ENCODE measurements around the gene LRRC2.
"Not testable (repeated sequence)": the region's sequence is repeated elsewhere in the genome, so short reads cannot be mapped to it uniquely, and the experiment has no call there.

The LRRC2 gene, protein sequence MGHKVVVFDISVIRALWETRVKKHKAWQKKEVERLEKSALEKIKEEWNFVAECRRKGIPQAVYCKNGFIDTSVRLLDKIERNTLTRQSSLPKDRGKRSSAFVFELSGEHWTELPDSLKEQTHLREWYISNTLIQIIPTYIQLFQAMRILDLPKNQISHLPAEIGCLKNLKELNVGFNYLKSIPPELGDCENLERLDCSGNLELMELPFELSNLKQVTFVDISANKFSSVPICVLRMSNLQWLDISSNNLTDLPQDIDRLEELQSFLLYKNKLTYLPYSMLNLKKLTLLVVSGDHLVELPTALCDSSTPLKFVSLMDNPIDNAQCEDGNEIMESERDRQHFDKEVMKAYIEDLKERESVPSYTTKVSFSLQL

DNA sequence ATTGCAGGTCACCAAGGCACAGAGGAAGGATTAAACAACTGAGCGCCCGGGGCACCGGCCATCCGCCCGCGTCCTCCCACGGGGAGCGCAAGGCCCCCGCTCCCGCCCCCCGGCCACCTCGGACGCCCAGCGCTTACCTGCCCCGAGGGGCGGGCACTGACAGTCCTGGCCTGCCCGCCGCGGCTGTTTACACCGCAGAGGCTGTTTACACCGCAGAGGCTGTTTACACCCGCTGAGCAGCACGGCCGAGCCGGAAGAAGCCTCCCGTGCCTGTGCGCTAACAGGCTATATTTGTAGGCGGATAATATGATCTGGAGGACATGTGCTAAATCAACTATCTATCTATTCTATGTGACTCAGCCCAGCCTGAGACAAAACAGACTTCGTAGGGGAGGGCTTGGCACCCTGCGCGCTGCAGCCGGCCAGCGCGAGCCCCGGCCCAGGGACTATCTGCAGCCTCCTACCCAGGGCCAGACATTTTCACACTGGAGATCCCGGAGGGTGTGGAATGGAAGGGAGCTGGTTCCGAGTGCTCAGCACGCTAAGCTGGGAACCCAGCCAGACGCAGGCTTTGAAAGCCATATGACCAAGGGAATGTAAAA, at the start of gene LRRC2:
Gene LRRC2 (minus strand): TSS at position 263 of the 602 bp plus-strand sequence. CDS start 14,711 bp downstream, outside the sequence.
- no peak for DNase-seq

DNA sequence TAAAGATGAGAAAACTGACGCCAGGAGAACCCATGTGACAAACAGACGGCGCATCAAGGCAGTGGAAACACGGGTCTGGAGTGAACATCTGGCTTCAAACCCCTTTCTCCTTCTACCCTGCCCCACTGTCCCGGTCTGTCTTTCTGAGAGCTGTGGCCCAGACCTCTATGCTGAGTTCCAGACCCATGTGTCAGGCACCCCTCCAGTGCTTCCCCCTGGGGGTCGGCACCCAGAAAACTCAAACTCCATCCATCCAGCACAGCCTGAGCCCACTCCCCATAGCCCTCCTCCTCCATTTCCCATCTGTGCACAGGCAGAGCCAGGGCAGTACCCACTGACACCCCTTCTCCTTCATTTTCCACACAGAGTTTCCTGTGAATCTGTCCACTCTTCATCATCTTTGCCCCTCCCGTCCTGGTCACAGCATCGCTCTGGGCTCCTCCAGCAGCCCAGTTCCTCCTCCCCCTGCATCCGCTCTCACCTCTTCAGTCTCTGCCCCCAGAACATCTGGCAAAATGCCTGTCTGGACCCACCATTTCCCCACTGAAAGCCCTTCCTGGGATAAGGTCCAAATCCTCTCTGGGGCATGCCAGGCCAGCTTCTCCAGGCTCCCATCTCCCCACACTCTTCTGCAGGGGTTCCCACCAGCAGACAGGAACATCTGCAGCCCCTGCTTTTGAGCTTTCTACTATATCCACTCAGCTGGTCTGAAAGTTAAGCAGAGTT, 49.1 kb upstream of the LRRC2 start:
- no peak for DNase-seq

DNA sequence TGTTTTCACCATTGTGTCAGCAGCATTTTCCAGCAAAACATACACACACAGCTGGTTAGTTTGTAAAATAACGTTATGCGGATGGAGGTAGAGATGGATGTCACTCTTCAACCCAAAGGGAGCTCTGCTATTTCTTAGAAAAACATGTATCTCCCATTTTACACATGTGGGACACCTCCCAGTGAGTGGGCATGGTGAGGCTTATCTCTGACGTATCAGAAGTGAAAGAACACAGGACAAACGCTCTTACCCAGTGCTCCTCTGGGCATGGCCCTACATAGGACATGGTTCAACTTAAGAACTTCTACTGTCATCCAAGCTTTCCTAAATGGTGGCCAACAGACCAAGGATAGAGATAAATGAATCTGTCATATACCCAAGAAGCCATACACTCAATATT, 48.3 kb upstream of the LRRC2 start:
- no peak for DNase-seq

DNA sequence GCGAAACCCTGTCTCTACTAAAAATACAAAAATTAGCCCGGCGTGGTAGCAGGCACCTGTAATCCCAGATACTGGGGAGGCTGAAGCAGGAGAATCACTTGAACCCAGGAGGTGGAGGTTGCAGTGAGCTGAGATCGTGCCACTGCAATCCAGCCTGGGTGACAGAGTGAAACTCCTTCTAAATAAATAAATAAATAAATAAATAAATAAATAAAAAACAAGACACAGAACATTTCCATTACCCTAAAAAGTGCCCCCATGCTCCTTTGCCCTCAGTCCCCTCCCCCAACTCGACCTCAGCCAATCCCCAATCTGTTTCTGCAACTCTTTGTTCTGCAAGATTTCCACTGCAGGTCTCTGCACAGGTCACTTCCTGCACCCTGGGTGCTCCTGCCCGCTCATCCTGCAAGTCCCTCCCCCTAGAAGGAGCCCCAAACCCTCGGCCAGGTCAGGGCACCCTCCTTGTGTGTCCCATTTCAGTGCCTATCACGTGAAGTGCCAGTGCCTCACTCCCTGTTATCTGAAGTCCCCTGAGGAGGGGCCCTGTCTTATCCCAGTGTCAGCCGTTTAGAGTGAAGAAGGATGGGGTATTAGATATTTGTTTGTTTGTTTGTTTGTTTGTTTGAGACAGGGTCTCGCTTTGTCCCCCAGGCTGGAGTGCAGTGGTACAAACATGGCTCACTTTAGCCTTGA, 47.4 kb upstream of the LRRC2 start:
- no peak for DNase-seq

DNA sequence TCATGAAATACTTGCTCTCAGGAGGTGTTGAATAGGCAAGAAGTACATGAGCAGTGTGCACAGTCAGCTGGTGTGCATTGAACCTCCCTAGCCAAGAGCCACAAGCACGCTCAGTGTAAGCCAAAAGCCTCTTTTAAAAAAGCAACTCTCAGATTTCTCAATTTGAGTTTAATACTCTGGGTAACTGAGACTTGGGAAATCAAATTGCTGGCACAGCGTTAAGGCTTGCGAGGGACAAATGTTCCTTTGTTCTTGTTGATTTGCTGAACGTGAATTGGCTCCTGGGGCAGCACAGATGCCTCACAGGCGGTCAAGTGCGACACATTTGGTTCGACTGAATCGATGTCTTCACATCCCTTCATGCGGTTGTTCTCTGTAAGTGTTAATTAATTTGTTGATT, 46.2 kb upstream of the LRRC2 start, which contains the start of gene FAM240A:
Gene FAM240A (plus strand): TSS at position 202 of the 400 bp plus-strand sequence. CDS start 159 bp downstream, at position 361.
- DNase-seq: no peak

DNA sequence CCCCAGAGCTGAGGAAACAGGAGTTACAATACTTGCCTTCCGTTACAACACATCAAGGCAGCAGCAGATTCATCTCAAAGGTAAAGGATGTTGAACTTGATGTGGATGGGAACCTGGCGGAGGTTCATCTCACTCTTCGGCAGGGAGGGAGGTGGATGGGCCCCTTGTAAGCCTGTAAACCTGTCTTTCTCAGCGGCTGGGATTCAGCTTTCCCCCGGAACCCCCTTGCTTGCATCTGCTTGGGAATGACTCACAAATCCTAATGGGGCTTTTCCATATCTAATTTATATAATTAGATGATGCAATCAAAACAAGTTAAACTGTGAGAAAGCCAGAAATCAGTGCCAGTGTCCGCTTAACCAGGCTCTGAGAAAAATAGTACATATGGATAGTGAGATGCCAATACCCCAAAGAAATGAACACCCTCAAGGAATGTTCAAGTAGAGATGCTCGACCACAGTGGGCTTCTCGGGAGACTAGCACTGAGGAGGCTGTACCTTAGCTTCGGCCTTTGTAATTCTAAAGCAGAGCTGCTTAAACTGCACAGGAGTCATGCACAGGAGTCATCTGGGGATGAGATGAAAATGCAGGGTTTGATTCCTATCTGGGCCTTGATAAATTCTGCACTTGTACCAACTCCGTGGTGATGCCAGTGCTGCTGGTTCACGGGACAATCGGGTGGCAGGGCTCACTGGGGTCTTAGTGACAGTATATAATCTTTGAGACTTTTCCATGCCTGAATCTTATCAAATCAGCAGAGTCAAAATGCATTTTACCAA, 44.0 kb upstream of the LRRC2 start:
- DNase-seq: no peak

DNA sequence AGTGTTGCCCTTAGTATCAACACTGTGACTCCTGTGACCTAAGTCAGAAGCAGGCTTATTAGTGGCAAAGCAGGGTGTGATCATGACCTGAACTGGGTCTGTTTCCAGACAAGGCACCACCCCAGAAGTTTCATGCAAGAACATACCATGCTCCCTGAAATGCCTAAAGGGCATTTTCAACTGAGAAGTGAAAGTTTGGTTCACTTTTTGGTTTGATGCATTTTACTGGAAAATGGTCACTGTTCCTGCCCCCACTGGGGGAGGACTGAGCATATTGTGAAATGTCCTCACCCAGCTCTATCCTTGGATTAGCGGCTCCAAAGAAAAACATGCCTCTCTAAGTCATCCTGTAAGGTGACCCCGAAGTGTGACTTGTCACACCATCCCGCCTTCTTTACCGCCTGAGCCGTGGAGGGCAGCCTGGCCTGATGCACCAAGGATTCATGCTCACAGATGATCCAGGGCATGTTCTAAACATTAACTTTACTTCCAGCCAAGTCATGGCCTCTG, 43.2 kb upstream of the LRRC2 start:
- DNase-seq: no peak

DNA sequence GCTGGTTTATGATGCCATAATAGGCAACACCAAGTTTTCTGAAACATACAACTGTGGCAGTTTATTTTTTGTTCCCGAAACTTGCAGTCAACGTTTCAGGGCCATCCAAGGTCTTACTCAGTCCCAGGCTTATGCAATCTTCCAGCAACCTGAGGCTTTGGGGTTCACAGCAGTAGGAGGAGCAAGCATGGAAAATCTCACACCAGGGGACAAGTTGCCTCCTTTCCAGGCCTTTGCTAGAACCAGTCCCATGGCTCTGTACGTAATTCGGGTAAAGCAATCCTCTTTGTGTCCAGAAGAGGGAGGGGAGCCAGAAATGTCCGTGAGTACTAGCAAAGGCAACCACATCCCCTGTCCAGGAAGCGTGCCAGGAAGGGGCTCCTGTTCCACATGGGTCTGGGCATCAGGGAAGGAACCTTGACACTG, 41.5 kb upstream of the LRRC2 start:
- DNase-seq: no peak

DNA sequence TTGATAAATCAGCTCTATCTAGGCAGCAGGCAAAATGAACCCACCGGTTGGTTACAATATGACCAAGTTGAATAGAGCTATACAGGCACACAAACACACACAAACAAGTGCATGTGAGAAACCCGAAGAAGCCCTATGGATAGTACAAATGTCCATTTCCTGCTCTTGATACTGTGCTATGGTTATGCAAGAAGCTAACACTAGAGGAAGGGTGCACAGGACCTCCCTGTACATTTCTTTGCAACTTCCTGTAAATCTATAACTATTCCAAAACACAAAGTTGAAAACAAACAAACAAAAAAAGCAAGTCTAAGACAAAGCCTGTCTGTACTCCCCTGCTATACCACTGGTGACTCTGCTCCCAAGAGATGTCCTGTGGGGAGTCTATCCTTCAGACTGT, 38.0 kb upstream of the LRRC2 start:
- DNase-seq: no peak

DNA sequence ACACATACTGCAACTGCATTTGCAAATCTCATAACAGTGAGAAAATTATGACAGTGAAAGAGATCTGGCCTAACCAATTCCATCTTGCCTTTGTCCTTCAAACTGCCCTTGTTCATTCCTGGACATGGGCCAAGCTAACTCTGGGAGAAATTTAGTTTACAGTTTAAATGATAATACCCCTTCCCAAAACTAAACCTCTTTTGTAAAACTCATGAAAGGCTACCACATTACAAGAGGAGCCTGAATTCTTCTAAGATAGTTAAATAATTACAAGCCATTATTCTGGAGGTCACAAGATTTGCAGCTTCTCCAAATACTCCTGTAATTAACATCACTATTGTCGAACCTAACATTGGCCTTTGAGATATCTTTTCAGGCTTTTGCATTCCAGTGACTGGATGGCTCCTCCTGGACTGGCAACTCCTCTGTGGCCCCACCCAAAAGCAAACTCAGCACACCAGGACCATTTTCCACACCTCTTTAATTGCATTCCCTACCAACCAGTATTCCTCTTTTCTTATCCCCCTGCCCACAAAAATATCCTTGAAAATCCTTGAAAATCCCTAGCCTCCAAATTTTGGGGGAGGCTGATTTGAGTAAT, 37.4 kb upstream of the LRRC2 start:
- no peak for DNase-seq

DNA sequence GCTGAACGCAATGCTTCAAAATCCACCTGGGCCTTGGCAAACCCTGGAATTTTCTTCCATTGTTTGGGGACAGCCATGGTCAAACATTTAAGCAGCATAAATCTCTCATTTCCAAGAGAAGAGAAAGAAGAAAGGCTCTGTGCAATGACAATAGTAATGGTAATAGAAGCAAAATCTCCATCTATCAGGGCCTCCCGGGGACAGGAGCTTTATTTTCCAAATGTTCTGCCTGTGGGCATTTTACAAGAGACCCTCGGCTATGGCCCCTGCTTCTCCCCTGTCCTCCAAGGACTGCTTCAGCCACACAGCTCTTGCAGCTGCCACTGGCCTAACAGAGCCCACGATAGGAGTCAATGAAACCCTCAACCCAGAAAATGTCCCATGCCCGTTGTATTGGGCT, 33.5 kb upstream of the LRRC2 start:
- DNase-seq: no peak

DNA sequence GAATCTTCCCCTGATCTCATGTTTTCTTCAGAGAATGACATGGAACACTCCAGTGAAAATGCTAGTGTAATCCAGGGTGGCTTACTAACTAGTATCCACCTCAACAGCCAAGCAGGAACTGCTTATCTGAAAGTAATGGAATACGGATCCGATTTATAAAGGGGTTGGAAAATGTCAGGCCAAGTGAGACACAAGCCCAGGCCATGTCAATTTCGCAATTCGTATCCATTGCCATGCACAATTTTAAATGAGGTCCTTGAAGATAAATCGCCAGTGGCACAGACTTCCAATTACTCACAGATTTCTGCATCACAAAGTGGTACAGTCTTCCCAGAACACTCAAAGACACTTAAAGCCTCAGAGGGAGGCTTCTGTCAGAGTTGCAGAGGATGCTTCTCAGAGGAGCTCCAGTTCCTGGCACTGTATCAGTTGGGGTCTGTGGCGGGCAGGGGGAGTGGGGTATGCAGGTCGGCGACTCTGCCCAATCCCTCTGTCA, 29.8 kb upstream of the LRRC2 start:
- DNase-seq: no peak

DNA sequence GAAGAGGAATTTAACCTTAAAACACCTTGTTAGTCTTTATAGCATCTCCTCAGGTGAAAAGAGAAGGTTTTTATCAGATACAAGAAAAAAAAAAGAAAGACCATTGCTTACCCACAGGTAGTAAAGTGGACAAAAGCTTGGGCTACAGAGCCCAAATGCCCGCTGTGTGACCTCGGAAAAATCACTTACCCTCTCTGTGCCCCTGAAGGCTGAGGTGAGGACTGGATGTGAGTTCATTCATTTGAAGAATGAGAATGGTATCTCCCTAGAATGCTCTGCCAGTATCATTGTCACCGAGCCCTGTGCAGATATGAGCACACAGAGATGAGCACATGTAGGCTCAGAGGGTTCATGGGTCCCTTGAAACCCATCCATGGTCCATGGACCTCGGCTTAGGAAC, 28.6 kb upstream of the LRRC2 start:
- DNase-seq: no peak

DNA sequence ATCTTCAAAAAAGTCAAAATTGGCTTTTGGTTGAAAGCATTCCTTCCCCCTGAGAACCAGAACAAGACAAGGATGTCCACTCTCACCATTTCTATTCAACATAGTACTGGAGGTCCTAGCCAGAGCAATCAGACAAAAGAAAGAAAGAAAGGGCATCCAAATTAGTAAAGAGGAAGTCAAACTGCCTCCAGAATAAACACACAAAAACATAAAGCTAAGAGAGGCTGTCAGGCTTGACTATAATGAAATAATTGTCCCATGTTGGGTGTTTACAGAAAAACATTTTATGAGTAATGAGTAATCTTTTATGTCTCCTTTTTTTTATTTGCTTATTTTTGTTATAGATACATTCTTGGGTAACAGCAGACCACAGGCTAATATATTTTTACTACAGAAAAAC, 27.9 kb upstream of the LRRC2 start:
- no peak for DNase-seq

DNA sequence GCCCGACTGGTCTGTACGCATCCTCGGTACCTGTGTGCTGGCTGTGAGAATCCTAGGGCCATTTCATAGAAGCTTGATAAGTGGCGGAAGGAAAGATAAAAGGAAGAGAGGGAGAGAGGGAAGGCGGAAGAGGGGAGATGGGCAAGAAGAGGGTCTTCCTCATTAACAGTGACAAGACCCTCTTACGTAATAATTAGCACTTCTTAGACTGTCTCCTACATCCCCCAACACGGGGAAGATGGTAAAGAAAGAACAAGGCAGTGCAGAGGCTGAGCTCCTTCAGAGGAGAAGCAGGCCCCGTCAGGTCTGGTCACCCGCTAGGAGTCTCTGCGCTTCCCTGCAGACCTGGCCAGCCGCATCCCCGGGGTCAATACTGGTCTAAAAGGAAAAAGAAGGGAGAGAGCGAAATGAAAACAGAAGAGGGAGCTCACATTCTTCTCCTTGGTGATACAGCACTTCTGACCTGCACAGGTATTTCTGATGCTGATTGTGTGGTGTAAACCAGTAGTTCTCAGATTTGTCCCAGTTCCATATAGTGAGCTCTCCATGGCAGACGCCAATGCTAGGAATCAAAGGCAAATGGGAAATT, 27.3 kb upstream of the LRRC2 start:
- no peak for DNase-seq

DNA sequence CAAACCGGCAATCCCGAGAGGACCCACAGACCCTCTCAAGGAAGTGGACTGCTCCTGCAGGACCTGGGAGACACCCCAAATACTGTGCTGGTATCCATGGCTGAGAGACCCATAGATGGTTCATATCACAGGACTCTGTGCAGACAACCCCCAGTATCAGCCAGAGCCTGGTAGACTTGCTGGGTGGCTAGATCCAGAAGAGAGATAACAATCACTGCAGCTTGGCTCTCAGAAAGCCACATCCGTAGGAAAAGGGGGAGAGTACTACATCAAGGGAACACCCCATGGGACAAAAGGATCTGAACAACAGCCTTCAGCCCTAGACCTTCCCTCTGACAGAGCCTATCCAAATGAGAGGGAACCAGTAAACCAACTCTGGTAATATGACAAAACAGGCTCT, 21.2 kb upstream of the LRRC2 start:
- DNase-seq: not testable (repeated sequence)

DNA sequence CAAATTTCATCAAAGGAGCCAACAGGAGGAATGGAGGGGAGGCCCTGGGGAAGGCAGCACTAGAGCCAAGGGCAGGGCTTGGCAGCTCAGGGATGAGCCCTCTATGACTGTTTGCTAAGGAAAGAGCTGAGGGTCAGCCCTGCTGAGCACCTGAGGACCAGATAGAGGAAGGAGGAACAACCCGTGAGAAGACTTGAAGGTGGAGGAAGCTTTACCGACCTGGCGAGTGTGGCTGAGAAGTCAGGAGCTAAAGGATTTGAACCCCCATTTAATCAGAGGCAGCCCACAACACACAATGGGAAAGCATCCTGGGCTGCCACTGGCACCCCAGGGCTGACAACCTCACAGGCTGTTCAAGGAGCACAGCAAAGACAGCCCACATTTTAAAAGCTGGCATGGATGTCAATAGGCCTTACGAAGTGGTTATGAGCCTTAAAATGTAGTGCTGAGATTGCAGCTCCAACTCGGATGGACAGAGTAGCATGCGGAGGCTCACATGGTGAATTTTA, 20.7 kb upstream of the LRRC2 start:
- no peak for DNase-seq

DNA sequence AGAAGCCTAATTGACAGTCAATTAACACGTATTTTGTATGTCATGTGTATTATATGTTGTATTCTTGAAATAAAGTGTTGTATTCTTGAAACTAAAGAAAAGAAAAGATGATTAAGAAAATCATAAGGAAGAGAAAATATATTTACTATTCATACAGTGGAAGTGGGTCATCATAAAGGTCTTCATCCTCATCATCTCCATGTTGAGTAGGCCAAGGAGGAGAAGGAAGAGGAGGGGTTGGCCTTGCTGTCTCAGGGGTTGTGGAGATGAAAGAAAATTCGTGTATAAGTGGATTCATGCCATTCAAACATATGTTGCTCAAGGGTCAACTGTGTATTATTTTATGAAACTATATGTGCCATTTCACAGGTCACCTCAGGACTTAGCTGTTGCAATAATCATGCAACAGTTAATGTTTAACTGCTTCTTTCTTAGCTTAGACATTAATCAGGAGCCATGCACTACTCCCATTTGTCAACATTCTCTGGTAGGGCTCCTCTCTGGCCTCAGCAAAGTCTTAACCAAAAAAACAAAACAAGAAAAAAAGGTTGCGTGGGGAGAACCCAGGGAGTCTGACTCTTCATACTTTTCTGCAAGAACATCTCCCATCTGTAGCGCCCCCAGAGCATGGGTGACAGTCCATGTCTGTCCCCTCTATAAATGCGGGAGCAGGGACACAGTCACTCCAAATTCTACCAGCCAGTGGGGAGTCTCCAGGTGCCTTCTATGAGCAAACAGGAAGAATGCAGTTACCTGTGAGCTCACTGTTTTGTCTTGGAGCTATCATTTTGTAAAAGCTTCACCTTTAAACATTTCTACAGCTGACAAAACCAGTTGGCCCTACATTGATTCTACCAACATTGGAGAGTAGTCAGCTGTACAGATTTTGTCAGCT, 19.9 kb upstream of the LRRC2 start:
- DNase-seq: no peak

DNA sequence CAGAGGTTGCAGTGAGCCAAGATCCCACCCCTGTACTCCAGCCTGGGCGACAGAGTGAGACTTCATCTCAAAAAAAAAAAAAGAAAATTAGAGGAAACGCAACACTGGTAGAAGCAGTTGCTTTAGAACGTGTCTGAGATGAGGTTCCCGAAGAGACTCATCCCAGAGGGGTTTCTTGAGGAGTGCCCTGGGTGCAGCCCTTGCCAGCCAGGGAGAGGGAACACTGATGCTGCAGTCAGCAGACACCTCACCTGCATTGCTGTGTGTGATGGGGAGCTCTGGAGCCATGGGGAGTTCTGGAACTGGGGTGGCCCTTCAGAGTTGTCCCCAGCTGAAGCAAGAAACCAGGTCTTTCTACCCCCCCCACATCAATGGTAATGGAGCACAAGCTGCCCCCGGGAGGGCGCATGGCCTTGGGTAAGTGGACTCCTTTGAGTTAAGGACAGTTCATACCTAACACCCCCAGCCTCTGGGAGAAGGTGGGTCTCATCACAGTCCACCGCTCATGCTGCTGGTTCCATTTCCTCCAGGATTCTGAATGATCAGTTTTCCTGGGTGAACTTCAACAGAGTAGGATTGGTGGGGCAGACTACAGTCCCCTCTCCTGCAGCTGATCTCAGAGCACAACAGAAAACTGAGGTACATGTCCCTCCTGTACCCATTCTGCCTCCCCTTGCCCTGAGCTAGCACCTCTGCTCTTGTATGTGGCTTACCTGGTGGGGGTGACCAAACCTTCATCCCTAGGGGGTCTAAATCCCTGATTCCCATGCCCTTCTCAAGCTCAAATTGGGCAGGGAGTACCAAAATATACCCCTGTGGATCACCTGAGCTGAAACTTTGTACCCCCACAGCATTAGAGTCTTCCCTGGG, 18.7 kb upstream of the LRRC2 start:
- DNase-seq: no peak
